Gastroesophageal sphincter (tissue), 4 donors: ENCODE results near the gene SLC35F3. TPM values are rescaled to one million over a fixed set of nuclear protein-coding genes. Genes with fewer than 3 reads are reported as not detected.

Source experiments
- ATAC-seq: fragments of 150-250 bp; one replicate; pipeline ENCODE4 v1.9.1; 2016; ENCODE audit warnings: mild to moderate bottlenecking, moderate library complexity
- H3K27ac ChIP-seq, 4 donors: fragments of 200-600 bp; sonication (generic) in 3 of 4; 1 replicate in 3 of 4; 2 replicates in 1 of 4; pipeline ENCODE4 v1.5.1; 2016 to 2019
- H3K27me3 ChIP-seq: fragments of 200-600 bp; sonication (generic); one replicate; pipeline ENCODE4 v1.5.1; 2019
- H3K36me3 ChIP-seq, 2 donors: fragments of 200-600 bp; sonication (generic); one replicate each; pipeline ENCODE4 v1.5.1; 2019; ENCODE audit warnings: control low read depth in 1 of 2
- H3K4me1 ChIP-seq, 3 donors: fragments of 200-600 bp; sonication (generic); 1 replicate in 2 of 3; 2 replicates in 1 of 3; pipeline ENCODE4 v1.5.1; 2016 to 2019; ENCODE audit warnings: control low read depth in 2 of 3
- H3K4me3 ChIP-seq, 2 donors: fragments of 200-600 bp; sonication (generic); one replicate each; pipeline ENCODE4 v1.5.1; 2019; ENCODE audit warnings: mild to moderate bottlenecking in 1 of 2, moderate library complexity in 1 of 2
- H3K9me3 ChIP-seq, 3 donors: fragments of 200-600 bp; sonication (generic); one replicate each; pipeline ENCODE4 v1.5.1; 2017 to 2019; ENCODE audit warnings: control low read depth in 2 of 3
- EP300 ChIP-seq: sonication (generic); formaldehyde crosslinking; IDR thresholded peaks from one replicate; pipeline ENCODE4 v1.6.1; 2017; ENCODE audit warnings: antibody characterized with exemption, mild to moderate bottlenecking
- POLR2A ChIP-seq, 2 donors: fragments of 450-650 bp; IDR thresholded peaks; one replicate each; pipeline ENCODE4 v1.6.1; 2017; ENCODE audit warnings: antibody characterized with exemption in 2 of 2, mild to moderate bottlenecking in 2 of 2, moderate library complexity in 1 of 2
- POLR2AphosphoS5 ChIP-seq: sonication (generic); formaldehyde crosslinking; IDR thresholded peaks from one replicate; pipeline ENCODE4 v1.6.1; 2017; ENCODE audit warnings: antibody characterized with exemption
- WGBS, 2 donors: methylation state at CpG; one replicate each; pipeline ENCODE4 v1.1.5; 2018; ENCODE audit warnings: low coverage in 1 of 2; 5-methylcytosine and 5-hydroxymethylcytosine counted together
- total RNA-seq, 4 donors: library from RNA; depleted of rRNA; stranded (reverse); fragments of >200 nt; gene quantifications; one replicate each; pipeline ENCODE4 v1.1.0, GENCODE V29; 2016
- TF ChIP-seq, protein P1 (sequence below), 4 experiments: fragments of 200-600 bp in 2 of 4; fragments of 450-650 bp in 2 of 4; sonication (generic) in 1 of 4; IDR thresholded peaks; one replicate each; pipeline ENCODE4 v1.5.1; 2017 to 2019; ENCODE audit warnings: antibody characterized with exemption in 4 of 4, mild to moderate bottlenecking in 2 of 4, moderate library complexity in 2 of 4

The SLC35F3 gene
- total RNA-seq, 4 donors from 2014 or later: 0.16 to 0.62 (median 0.54) TPM; not detected in 1

DNA sequence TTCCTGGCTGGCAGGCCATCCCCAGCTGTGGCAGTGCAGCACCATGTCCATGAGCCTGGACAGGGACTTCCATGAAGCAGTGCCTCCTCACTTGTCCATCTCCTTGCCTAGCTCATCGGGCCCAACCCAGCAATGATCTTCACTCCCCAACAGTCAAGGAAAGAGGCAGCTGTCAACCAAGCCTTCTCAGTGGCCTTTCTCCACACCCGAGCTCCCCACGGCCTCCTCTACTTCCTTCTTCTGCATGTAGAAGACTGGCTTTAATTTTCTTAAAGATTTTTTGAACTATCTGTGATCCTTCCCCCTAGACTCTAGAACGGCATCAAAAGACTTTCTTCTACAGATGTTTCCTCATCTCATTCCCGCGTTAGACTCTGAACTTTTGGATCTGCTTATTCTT lies 403.2 kb downstream of the SLC35F3 start:
- WGBS, 2 donors: 94 to 100% methylated on average over 1 to 6 of the region's 6 CpGs
- H3K9me3 ChIP-seq: no peaks in the 10 kb centered on the region
- H3K27me3 ChIP-seq: peaks cover 13% of the 10 kb centered on the region
- TF ChIP-seq, protein P1, sequence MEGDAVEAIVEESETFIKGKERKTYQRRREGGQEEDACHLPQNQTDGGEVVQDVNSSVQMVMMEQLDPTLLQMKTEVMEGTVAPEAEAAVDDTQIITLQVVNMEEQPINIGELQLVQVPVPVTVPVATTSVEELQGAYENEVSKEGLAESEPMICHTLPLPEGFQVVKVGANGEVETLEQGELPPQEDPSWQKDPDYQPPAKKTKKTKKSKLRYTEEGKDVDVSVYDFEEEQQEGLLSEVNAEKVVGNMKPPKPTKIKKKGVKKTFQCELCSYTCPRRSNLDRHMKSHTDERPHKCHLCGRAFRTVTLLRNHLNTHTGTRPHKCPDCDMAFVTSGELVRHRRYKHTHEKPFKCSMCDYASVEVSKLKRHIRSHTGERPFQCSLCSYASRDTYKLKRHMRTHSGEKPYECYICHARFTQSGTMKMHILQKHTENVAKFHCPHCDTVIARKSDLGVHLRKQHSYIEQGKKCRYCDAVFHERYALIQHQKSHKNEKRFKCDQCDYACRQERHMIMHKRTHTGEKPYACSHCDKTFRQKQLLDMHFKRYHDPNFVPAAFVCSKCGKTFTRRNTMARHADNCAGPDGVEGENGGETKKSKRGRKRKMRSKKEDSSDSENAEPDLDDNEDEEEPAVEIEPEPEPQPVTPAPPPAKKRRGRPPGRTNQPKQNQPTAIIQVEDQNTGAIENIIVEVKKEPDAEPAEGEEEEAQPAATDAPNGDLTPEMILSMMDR (IDR thresholded peaks at IDR 0.05): no peak
- TF ChIP-seq POLR2AphosphoS5: no peak
- no peak for TF ChIP-seq EP300
- no peak for TF ChIP-seq POLR2A (IDR thresholded peaks at IDR 0.05)
- H3K4me3 ChIP-seq: no peak overlapping the region
- no peaks in the 10 kb centered on the region for H3K36me3 ChIP-seq
- no peak for ATAC-seq
- no peak overlapping the region for H3K27ac ChIP-seq
- H3K4me1 ChIP-seq: no peaks in the 10 kb centered on the region

DNA sequence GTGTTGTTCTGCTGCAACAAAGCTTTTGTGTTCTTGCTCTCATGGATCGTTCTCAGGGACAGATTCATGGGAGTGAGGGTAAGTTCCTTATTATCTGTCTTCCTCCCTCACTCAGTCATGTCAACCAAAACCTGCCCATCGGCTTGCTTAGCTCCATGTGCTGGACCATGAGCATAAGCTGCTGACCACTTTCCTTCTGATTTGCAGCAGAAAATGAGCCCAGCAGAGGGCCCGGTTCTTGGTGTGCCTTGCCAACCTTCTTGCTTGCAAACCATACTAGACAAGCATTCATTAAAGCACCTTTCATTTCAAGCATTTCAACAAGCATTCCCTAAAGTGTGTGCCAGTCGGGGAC lies 404.7 kb downstream of the SLC35F3 start:
- 60% methylated on average over 4 of the region's 4 CpGs; no CpG with 5 or more reads in 1 of the 2 donors for WGBS, 2 donors
- Histone ChIP-seq H3K27me3 (peaks cover 13% of the 10 kb centered on the region), H3K4me1 (no peaks in the 10 kb centered on the region), H3K4me3 (no peak overlapping the region), H3K9me3 (no peaks in the 10 kb centered on the region), H3K27ac (no peak overlapping the region), H3K36me3 (no peaks in the 10 kb centered on the region)
- ATAC-seq: no peak
- TF ChIP-seq EP300: no peak
- TF ChIP-seq, protein P1 (IDR thresholded peaks at IDR 0.05): no peak
- no peak for TF ChIP-seq POLR2A (IDR thresholded peaks at IDR 0.05)
- no peak for TF ChIP-seq POLR2AphosphoS5

DNA sequence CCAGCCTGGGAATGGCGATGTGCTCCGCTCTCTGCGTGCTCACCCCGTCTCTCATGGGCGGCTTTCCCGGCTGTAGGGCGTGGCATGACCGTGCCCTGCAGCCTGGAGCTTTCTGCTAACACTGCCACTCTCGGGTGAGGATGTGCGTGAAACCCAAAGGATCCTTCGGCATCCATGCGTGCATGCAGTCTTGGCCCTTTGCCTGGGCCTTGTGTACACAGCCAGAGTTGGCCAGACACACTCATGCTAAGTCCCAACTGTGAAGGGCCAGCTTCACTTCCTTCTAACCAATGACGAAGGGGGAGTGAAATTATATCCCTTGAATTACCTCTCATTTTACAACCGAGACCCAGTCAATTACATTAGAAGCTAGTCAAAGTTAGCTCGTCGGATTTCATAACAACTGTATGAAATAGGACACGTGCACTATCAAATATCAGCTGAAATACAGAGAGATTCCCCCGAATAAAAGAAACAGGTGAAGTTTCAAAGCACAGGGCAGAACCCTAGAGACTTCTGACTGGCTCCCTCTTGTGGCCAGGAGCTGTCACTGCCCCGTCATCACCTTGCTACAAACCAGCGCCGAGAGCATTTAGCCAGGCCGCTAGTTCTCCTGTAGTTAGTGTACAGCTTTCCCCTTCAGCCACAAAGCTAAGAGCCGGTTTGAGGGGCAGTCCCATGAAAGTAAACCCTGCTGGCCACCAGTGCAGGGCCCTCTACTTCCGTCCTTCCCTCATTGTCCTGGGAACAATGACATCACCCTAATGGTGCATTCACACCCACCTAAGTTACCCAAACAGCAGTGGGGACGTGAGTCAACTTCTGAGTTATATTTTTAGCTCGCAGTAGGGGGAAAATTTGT lies 405.4 kb downstream of the SLC35F3 start:
- Histone ChIP-seq H3K9me3 (no peaks in the 10 kb centered on the region), H3K27me3 (peaks cover 13% of the 10 kb centered on the region), H3K27ac (no peak overlapping the region), H3K4me3 (no peak overlapping the region), H3K4me1 (no peaks in the 10 kb centered on the region), H3K36me3 (no peaks in the 10 kb centered on the region)
- peak; percentile 66 for ATAC-seq
- TF ChIP-seq POLR2A (IDR thresholded peaks at IDR 0.05): no peak
- TF ChIP-seq, protein P1 (IDR thresholded peaks at IDR 0.05): peak; percentile 48 to 82 (median 62)
- 19 to 37% methylated on average over 13 to 20 of the region's 26 CpGs for WGBS, 2 donors

DNA sequence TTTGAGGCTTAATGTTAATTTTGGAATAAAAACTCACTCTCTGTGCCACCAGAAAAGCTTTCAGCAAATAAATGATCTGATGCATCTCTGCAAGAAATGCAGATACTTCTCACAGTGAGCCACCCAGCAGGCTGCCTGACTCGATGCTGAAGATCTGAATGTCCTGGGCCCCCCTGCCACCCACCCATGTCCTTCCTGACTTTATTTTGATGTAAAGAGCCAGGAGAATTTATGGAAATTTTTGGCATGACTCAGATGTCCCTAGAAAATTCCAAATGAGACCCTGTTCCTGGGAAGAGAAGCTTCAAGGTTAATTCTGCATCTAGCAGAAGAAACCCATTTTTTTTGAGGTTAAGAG lies 406.0 kb downstream of the SLC35F3 start:
- Histone ChIP-seq H3K4me3 (no peak overlapping the region), H3K27ac (no peak overlapping the region), H3K9me3 (no peaks in the 10 kb centered on the region), H3K27me3 (peaks cover 13% of the 10 kb centered on the region), H3K4me1 (no peaks in the 10 kb centered on the region), H3K36me3 (no peaks in the 10 kb centered on the region)
- TF ChIP-seq POLR2A (IDR thresholded peaks at IDR 0.05): no peak
- TF ChIP-seq POLR2AphosphoS5: no peak
- TF ChIP-seq, protein P1 (IDR thresholded peaks at IDR 0.05): no peak
- no peak for TF ChIP-seq EP300
- no peak for ATAC-seq
- WGBS, 2 donors: 33% methylated on average over 1 of the region's 1 CpG; no CpG with 5 or more reads in 1 of the 2 donors

DNA sequence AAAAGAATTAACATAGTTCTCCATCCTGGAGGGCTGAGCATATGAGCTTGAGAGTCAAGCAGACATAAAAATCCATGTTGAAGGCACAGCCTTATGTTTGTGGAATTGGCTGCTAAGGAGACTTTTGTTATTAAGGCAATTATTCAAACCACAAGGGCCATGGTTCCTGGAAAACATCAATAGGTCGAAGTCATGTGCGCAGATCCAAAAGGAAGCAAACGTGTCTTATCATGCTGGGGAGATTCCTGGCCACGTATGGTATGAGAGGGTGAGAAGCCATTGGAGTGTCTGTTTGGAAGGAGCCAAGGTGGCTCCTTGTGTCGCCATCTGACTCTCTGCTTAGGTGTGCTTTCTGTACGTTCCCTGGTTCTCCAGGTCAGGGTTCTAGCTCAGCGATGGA lies 406.9 kb downstream of the SLC35F3 start:
- Histone ChIP-seq H3K36me3 (no peaks in the 10 kb centered on the region), H3K27ac (no peak overlapping the region), H3K9me3 (no peaks in the 10 kb centered on the region), H3K27me3 (peaks cover 12% of the 10 kb centered on the region), H3K4me1 (no peaks in the 10 kb centered on the region), H3K4me3 (no peak overlapping the region)
- no peak for ATAC-seq
- TF ChIP-seq POLR2A (IDR thresholded peaks at IDR 0.05) (no peak), POLR2AphosphoS5 (no peak), EP300 (no peak)
- TF ChIP-seq, protein P1 (IDR thresholded peaks at IDR 0.05): no peak
- WGBS, 2 donors: 80 to 94% methylated on average over 3 to 7 of the region's 7 CpGs
